ENCODE data around the gene CD63.

CD63 gene

GRCh38 chr12:55686366-55687010 lies 42.3 kb downstream of the CD63 start:
- DNase-seq (ENCODE audit: low read depth) = no peak

GRCh38 chr12:55685671-55686070 lies 43.1 kb downstream of the CD63 start:
- no peak for DNase-seq (ENCODE audit: low read depth)

GRCh38 chr12:55684761-55685370 lies 43.9 kb downstream of the CD63 start:
- DNase-seq (ENCODE audit: low read depth) = no peak

GRCh38 chr12:55683676-55684075 lies 45.1 kb downstream of the CD63 start:
- DNase-seq (ENCODE audit: low read depth) = no peak

- DNase-seq (ENCODE audit: low read depth) = no peak
Observed at GRCh38 chr12:55682087-55682796, 46.6 kb downstream of the CD63 start.

- DNase-seq (ENCODE audit: low read depth) = no peak
Observed at GRCh38 chr12:55681142-55682077, 47.4 kb downstream of the CD63 start.

GRCh38 chr12:55679691-55680090 lies 49.1 kb downstream of the CD63 start:
- no peak for DNase-seq (ENCODE audit: low read depth)

GRCh38 chr12:55676707-55677106 lies 52.1 kb downstream of the CD63 start:
- DNase-seq (ENCODE audit: low read depth) = no peak

GRCh38 chr12:55675666-55676065 lies 53.1 kb downstream of the CD63 start:
- DNase-seq (ENCODE audit: low read depth) = no peak

Measured in activated T-helper 1 cell treated with Interleukin-2 at 50 U/mL for 16 hours (primary cell).